HepG2 (cell line): Measurements from ENCODE around the gene DPEP3. TPM values are rescaled to one million over a fixed set of nuclear protein-coding genes. Genes with fewer than 3 reads are reported as not detected.

Experiments
- ATM ChIP-seq: fragments of 450-650 bp; IDR thresholded peaks from 2 replicates; pipeline ENCODE4 v1.7.1; 2017; ENCODE audit warnings: mild to moderate bottlenecking, borderline replicate concordance
- NFATC3 ChIP-seq: sonication (generic); formaldehyde crosslinking; IDR thresholded peaks from 2 replicates; pipeline ENCODE4 v1.5.1; 2020; ENCODE audit warnings: mild to moderate bottlenecking, missing genetic modification reagents
- SMC3 ChIP-seq: IDR thresholded peaks from 2 replicates; pipeline ENCODE4 v1.6.1; 2011; ENCODE audit warnings: low read length, improper control_type of control experiment
- ZNF263 ChIP-seq: sonication (generic); formaldehyde crosslinking; IDR thresholded peaks from 2 replicates; pipeline ENCODE4 v1.4.0; 2020; ENCODE audit warnings: missing genetic modification reagents
- polyA plus RNA-seq, 8 experiments: library from polyadenylated mRNA; depleted of rRNA in 3 of 8; stranded (reverse) in 7 of 8; unstranded in 1 of 8; fragments of >200 nt; fragmentation: Illumina TruSeq in 4 of 8; extraction: Trizol in 4 of 8; gene quantifications; 2 replicates each; pipeline versions ENCODE4 v1.2.1 to v1.2.3, GENCODE V29; 2011 to 2016; ENCODE audit warnings: low read depth in 4 of 8, missing spikeins in 1 of 8, mixed read lengths in 1 of 8; ENCODE audit not compliant: insufficient read depth in 1 of 8
- total RNA-seq, 5 experiments: library from RNA; depleted of rRNA; stranded (reverse); fragments of >200 nt; fragmentation: Illumina TruSeq; extraction: Trizol; gene quantifications; 2 replicates each; pipeline ENCODE4 v1.2.3, GENCODE V29; 2016; ENCODE audit warnings: low read depth in 1 of 5
- TF ChIP-seq, protein P1 (sequence below): sonication (generic); formaldehyde crosslinking; IDR thresholded peaks from 2 replicates; pipeline ENCODE4 v1.5.0; 2020; ENCODE audit warnings: missing genetic modification reagents
- TF ChIP-seq, protein P2 (sequence below): sonication (generic); formaldehyde crosslinking; IDR thresholded peaks from 2 replicates; pipeline ENCODE4 v1.5.1; 2020; ENCODE audit warnings: mild to moderate bottlenecking, missing genetic modification reagents, moderate library complexity
- TF ChIP-seq, protein P3 (sequence below): sonication (generic); formaldehyde crosslinking; IDR thresholded peaks from 2 replicates; pipeline ENCODE4 v1.5.1; 2020; ENCODE audit warnings: missing genetic modification reagents, mild to moderate bottlenecking, borderline replicate concordance
- TF ChIP-seq, protein P4 (sequence below): sonication (generic); formaldehyde crosslinking; IDR thresholded peaks from 2 replicates; pipeline ENCODE4 v1.5.0; 2020; ENCODE audit warnings: mild to moderate bottlenecking, missing genetic modification reagents, borderline replicate concordance
- TF ChIP-seq, protein P5 (sequence below): sonication (generic); formaldehyde crosslinking; IDR thresholded peaks from 2 replicates; pipeline ENCODE4 v1.4.0; 2020; ENCODE audit warnings: missing genetic modification reagents
- TF ChIP-seq, protein P6 (sequence below): sonication (generic); formaldehyde crosslinking; IDR thresholded peaks from 2 replicates; pipeline ENCODE4 v1.4.0; 2020; ENCODE audit warnings: mild to moderate bottlenecking, missing genetic modification reagents
- TF ChIP-seq, protein P7 (sequence below): sonication (generic); formaldehyde crosslinking; IDR thresholded peaks from 2 replicates; pipeline ENCODE4 v1.9.0; 2022; ENCODE audit warnings: low read depth, missing genetic modification reagents

DPEP3 gene
- total and polyA plus RNA-seq, 2 of the 13 experiments (the other 11 are each of a cell fraction or from before 2014, with no cell fraction given), result not detected

DNA sequence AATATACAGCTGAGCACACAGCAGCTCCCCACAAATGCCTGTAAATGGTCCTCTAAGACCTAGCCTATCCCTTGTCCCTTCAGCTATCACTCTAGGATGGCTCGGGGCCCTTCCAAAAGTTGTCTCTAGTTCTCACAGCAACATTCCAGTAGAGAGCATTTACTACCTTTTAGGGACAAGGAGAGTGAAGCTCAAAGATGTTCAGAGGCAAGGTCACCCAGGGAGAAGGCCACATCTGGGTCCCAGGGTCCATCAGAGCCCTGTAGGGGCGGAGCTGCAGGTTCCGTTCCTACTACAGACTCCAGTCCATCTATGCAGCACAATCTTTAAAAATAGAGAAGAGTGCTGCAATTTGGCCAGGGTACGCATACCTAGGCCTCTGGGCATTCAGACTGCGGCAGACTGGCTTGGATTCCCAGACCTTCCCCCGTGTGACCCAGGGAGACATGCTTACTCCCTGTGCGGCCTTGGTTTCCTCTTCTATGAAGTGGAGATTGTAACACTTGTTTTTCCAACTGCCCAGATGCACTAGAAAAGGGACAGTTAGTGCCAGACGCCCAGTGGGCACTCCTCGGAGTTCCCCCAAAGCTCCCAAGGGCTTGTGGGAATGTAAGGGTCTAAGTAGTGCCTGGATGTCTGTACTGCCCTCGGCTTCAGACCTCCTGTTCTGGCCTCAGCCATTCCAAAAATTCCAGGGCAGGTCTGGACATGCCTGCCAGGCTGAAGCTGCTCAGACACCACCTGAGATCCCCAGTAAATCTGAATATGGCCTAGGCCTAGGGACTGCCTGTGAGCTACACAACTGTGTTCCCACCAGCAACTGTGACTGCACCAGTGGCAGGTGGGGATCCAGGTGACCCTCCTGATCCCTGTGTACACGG, 14.4 kb downstream of the DPEP3 start (continued):
- TF ChIP-seq, protein P1, sequence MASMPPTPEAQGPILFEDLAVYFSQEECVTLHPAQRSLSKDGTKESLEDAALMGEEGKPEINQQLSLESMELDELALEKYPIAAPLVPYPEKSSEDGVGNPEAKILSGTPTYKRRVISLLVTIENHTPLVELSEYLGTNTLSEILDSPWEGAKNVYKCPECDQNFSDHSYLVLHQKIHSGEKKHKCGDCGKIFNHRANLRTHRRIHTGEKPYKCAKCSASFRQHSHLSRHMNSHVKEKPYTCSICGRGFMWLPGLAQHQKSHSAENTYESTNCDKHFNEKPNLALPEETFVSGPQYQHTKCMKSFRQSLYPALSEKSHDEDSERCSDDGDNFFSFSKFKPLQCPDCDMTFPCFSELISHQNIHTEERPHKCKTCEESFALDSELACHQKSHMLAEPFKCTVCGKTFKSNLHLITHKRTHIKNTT (CRISPR knock-in tag), result no peak
- no peak for TF ChIP-seq ATM
- TF ChIP-seq, protein P2, sequence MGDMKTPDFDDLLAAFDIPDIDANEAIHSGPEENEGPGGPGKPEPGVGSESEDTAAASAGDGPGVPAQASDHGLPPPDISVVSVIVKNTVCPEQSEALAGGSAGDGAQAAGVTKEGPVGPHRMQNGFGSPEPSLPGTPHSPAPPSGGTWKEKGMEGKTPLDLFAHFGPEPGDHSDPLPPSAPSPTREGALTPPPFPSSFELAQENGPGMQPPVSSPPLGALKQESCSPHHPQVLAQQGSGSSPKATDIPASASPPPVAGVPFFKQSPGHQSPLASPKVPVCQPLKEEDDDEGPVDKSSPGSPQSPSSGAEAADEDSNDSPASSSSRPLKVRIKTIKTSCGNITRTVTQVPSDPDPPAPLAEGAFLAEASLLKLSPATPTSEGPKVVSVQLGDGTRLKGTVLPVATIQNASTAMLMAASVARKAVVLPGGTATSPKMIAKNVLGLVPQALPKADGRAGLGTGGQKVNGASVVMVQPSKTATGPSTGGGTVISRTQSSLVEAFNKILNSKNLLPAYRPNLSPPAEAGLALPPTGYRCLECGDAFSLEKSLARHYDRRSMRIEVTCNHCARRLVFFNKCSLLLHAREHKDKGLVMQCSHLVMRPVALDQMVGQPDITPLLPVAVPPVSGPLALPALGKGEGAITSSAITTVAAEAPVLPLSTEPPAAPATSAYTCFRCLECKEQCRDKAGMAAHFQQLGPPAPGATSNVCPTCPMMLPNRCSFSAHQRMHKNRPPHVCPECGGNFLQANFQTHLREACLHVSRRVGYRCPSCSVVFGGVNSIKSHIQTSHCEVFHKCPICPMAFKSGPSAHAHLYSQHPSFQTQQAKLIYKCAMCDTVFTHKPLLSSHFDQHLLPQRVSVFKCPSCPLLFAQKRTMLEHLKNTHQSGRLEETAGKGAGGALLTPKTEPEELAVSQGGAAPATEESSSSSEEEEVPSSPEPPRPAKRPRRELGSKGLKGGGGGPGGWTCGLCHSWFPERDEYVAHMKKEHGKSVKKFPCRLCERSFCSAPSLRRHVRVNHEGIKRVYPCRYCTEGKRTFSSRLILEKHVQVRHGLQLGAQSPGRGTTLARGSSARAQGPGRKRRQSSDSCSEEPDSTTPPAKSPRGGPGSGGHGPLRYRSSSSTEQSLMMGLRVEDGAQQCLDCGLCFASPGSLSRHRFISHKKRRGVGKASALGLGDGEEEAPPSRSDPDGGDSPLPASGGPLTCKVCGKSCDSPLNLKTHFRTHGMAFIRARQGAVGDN (CRISPR knock-in tag), result no peak
- TF ChIP-seq NFATC3 (CRISPR knock-in tag), result no peak
- TF ChIP-seq, protein P3, sequence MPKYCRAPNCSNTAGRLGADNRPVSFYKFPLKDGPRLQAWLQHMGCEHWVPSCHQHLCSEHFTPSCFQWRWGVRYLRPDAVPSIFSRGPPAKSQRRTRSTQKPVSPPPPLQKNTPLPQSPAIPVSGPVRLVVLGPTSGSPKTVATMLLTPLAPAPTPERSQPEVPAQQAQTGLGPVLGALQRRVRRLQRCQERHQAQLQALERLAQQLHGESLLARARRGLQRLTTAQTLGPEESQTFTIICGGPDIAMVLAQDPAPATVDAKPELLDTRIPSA (CRISPR knock-in tag), result no peak
- TF ChIP-seq, protein P4, sequence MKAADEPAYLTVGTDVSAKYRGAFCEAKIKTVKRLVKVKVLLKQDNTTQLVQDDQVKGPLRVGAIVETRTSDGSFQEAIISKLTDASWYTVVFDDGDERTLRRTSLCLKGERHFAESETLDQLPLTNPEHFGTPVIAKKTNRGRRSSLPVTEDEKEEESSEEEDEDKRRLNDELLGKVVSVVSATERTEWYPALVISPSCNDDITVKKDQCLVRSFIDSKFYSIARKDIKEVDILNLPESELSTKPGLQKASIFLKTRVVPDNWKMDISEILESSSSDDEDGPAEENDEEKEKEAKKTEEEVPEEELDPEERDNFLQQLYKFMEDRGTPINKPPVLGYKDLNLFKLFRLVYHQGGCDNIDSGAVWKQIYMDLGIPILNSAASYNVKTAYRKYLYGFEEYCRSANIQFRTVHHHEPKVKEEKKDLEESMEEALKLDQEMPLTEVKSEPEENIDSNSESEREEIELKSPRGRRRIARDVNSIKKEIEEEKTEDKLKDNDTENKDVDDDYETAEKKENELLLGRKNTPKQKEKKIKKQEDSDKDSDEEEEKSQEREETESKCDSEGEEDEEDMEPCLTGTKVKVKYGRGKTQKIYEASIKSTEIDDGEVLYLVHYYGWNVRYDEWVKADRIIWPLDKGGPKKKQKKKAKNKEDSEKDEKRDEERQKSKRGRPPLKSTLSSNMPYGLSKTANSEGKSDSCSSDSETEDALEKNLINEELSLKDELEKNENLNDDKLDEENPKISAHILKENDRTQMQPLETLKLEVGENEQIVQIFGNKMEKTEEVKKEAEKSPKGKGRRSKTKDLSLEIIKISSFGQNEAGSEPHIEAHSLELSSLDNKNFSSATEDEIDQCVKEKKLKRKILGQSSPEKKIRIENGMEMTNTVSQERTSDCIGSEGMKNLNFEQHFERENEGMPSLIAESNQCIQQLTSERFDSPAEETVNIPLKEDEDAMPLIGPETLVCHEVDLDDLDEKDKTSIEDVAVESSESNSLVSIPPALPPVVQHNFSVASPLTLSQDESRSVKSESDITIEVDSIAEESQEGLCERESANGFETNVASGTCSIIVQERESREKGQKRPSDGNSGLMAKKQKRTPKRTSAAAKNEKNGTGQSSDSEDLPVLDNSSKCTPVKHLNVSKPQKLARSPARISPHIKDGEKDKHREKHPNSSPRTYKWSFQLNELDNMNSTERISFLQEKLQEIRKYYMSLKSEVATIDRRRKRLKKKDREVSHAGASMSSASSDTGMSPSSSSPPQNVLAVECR (CRISPR knock-in tag), result peak; percentile 35; the same call in 1 of the 2 replicates
- TF ChIP-seq, protein P5, sequence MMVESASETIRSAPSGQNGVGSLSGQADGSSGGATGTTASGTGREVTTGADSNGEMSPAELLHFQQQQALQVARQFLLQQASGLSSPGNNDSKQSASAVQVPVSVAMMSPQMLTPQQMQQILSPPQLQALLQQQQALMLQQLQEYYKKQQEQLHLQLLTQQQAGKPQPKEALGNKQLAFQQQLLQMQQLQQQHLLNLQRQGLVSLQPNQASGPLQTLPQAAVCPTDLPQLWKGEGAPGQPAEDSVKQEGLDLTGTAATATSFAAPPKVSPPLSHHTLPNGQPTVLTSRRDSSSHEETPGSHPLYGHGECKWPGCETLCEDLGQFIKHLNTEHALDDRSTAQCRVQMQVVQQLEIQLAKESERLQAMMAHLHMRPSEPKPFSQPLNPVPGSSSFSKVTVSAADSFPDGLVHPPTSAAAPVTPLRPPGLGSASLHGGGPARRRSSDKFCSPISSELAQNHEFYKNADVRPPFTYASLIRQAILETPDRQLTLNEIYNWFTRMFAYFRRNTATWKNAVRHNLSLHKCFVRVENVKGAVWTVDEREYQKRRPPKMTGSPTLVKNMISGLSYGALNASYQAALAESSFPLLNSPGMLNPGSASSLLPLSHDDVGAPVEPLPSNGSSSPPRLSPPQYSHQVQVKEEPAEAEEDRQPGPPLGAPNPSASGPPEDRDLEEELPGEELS (CRISPR knock-in tag), result no peak
- TF ChIP-seq, protein P6, sequence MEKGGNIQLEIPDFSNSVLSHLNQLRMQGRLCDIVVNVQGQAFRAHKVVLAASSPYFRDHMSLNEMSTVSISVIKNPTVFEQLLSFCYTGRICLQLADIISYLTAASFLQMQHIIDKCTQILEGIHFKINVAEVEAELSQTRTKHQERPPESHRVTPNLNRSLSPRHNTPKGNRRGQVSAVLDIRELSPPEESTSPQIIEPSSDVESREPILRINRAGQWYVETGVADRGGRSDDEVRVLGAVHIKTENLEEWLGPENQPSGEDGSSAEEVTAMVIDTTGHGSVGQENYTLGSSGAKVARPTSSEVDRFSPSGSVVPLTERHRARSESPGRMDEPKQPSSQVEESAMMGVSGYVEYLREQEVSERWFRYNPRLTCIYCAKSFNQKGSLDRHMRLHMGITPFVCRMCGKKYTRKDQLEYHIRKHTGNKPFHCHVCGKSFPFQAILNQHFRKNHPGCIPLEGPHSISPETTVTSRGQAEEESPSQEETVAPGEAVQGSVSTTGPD, result no peak
- TF ChIP-seq ZNF263 (CRISPR knock-in tag), result no peak
- TF ChIP-seq, protein P7, sequence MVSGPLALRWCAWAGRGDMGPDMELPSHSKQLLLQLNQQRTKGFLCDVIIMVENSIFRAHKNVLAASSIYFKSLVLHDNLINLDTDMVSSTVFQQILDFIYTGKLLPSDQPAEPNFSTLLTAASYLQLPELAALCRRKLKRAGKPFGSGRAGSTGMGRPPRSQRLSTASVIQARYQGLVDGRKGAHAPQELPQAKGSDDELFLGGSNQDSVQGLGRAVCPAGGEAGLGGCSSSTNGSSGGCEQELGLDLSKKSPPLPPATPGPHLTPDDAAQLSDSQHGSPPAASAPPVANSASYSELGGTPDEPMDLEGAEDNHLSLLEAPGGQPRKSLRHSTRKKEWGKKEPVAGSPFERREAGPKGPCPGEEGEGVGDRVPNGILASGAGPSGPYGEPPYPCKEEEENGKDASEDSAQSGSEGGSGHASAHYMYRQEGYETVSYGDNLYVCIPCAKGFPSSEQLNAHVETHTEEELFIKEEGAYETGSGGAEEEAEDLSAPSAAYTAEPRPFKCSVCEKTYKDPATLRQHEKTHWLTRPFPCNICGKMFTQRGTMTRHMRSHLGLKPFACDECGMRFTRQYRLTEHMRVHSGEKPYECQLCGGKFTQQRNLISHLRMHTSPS (CRISPR knock-in tag), result no peak
- TF ChIP-seq SMC3, result no peak
